Activated CD4-positive, CD25-positive, alpha-beta regulatory T cell treated with anti-CD3 and anti-CD28 coated beads, Interleukin-2, amount 50 U/mL, for 16 hours (primary cell): ENCODE measurements around the gene LUC7L.
A peak's percentile ranks its signal among the peaks of the same experiment; 100 is the strongest.
"Not testable (repeated sequence)": the region's sequence is repeated elsewhere in the genome, so short reads cannot be mapped to it uniquely, and the experiment has no call there.

Experiments used
- DNase-seq: peaks from one replicate; pipeline ENCODE4 v3.0.0-alpha.2; 2020; ENCODE audit warnings: low read depth, low spot score

The LUC7L gene

DNA sequence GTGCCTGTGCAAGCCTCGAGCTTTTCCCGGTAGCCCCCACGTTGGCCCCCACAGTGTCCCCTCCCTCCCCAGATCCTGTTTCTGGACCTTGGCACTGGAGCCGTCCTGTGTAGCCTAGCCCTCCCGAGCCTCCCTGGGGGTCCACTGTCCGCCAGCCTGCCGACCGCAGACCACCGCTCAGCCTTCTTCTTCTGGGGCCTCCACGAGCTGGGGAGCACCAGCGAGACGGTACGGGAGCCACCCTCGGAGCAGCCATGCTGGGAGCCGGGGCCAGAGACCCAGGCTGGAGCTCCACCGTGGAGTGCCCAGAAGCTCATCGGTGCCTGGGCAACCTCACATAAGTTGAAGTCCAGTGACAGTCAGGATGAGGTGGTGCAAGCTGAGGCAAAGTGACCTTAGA is 34.7 kb upstream of the LUC7L start:
- DNase-seq = no peak

DNA sequence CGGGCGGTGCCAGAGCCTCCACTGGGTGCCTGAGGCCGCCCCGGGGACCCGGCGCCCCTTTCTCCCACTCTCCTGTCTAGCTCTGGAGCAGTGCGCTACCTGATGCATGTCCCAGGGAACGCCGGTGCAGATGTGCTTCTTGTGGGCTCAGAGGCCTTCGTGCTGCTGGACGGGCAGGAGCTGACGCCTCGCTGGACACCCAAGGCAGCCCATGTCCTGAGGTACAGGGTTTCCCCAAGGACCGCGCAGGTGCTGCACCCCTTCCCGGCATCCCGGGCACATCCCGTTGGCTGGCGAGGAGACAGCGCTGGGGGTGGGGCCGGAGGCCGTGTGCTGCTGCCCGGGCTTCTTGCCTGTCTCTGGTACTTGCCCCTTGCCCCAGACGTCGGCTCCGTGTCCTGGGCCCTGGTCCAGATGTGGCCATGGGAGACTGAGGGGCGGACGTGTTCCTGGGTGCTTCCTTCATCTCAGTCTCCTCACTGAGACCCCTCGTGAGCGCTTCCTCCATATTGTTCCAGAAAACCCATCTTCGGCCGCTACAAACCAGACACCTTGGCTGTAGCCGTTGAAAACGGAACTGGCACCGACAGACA is 34.0 kb upstream of the LUC7L start:
- DNase-seq = no peak

DNA sequence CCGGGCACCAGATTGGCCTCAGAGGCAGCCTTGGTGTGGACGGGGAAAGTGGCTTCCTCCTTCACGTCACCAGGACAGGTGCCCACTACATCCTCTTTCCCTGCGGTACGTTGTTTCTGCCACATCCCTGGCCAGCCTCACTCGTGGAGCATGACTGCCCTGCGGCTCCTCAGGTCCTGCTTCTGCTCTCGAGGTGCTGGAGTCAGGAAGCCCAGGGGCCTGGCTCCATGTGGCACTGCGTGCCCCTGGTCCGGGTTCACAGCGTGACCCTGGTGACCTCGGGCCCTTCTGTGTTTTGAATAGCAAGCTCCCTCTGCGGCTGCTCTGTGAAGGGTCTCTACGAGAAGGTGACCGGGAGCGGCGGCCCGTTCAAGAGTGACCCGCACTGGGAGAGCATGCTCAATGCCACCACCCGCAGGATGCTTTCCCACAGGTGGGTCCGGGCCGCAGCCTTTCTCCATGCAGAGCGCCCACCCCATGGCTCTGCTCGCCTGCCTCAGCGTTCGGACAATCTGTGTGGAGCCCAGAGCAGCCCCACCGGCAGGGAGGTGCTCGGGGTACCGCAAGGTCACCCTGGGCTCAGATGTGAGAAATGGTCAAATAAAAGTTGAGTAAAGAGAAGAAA is 33.0 kb upstream of the LUC7L start:
- no peak for DNase-seq

DNA sequence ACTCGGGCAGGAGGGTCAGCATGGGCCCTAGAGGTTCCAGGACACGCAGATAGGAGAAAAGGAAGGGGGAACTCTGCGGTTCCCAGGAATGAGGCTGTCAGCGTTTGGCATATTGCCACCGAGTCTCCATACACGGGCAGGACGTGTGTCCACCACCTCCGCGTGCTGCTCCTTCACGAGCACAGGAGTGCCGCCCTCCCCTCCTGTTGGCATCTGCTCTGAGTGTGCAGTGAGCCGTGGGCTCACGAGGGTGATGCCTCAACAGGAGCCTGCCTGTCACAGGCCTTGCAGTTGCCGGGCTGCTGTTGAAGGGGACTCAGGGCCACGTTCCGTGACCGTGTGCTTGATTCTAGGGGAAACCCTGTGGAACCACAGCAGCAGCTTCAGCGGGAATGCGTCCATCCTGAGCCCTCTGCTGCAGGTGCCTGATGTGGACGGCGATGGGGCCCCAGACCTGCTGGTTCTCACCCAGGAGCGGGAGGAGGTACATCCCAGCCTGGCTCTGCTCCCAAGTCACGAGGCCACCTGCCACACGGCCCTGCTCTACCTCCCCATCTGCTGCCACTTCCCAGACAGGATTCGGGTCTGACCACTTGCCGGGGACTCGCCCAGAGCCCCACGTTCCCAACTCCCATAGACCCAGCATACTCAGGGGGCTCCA is 31.9 kb upstream of the LUC7L start:
- no peak for DNase-seq

DNA sequence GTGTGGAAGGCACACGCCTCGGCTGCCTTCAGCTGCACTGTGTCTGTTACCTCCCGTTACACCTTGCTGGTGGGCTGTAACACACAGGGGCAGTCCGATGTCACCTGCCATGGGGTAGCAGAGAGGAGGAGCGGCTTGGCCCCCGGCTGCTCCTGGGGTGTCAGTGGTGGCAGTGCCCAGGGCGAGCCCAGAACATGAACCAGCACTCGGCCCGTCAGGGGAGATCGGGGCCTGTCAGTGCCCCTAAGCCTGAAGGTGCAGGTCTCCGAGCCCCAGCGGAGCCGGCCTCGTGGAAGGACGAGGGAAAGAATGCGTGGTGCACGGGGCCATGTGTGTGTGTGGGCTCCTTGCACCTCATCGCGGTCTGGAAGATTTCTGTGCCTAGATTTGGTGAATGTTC is 31.1 kb upstream of the LUC7L start:
- no peak for DNase-seq

DNA sequence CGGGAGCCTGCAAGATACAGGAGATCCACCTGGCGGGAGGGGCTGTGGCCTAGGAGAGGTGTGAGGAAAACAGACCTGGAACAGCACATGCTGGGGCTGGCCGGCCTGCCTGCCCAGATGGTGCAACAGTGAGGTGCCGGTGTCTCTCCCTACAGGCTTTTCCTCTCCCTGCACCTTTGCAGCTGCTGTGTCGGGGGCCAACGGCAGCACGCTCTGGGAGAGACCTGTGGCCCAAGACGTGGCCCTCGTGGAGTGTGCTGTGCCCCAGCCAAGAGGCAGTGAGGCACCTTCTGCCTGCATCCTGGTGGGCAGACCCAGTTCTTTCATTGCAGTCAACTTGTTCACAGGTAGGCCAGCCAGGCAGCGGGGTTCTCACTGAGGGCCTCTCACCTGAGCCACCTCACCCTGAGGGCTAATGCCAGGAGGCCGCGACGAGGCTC is 30.6 kb upstream of the LUC7L start:
- DNase-seq = no peak

DNA sequence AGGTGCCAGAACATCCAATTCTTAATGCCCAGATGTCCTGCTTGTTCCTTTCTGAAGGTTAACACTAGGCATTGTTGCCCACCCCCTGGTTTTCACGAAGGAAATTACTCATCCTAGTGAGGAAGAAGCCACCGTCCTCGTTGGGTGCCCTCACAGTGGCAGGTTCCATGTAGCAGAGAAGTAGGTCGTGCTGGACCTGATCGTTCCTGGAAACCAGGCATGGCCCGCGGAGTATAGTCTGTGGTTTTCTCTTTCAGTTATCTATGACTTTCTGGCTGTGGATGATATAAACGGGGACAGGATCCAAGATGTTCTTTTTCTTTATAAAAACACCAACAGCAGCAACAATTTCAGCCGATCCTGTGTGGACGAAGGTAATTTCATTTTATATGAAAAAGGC is 30.0 kb upstream of the LUC7L start:
- DNase-seq = no peak

DNA sequence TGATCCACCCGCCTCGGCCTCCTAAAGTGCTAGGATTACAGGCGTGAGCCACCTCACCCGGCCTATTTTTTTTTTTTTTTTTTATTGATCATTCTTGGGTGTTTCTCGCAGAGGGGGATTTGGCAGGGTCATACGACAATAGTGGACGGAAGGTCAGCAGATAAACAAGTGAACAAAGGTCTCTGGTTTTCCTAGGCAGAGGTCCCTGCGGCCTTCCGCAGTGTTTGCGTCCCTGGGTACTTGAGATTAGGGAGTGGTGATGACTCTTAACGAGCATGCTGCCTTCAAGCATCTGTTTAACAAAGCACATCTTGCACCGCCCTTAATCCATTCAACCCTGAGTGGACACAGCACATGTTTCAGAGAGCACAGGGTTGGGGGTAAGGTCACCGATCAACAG is 28.8 kb upstream of the LUC7L start:
- DNase-seq = not testable (repeated sequence)

DNA sequence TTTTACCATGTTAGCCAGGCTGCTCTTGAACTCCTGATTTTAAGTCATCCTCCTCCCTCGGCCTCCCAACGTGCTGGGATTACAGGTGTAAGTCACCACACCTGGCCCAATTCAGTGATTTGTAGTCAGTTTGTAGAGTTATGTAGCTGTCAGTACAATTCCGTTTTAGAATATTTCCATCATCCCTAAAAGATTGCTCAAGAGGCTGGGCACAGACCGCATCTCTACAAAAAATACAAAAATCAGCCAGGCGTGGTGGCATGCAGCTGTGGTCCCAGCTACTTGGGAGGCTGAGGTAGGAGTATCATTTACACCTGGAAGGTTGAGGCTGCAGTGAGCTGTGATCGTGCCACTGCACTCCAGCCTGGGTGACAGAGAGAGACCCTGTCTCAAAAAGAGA is 25.9 kb upstream of the LUC7L start:
- DNase-seq = no peak

DNA sequence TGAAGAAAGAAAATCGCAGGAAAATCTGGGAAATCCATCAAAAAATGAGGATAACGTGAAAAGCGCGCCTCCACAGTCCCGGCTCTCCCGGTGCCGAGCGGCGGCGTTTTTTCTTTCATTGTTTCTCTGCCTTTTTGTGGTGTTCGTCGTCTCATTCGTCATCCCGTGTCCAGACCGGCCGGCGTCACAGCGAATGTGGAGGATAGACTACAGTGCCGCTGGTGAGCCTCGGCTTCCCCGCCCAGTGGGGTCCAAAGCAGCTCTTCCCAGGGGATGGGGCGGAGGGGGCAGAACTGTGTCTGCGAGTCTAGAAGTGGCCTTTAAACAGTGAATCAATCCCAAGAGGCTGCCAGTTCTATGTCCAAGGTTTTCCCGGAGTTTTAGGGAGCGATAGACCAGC is 25.2 kb upstream of the LUC7L start:
- no peak for DNase-seq

DNA sequence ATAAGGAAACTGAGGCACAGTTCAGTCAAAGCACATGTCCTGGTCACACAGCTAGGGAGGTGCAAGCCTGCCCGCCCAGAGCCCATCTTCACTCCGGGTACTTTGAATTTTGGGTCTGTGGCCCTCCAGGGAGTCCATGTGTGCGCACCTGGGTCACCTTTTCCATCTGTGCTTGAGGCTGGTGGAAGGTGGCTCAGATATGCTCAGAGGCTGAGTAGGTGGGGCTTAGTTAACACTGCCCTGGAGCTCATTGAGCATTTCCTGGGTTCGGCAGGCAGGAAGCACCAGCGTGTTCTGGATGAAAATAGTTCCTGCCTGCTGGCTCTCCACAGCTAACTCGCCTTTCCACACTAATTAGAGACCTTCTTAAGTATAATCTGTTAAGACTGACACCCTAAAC is 24.6 kb upstream of the LUC7L start:
- no peak for DNase-seq

DNA sequence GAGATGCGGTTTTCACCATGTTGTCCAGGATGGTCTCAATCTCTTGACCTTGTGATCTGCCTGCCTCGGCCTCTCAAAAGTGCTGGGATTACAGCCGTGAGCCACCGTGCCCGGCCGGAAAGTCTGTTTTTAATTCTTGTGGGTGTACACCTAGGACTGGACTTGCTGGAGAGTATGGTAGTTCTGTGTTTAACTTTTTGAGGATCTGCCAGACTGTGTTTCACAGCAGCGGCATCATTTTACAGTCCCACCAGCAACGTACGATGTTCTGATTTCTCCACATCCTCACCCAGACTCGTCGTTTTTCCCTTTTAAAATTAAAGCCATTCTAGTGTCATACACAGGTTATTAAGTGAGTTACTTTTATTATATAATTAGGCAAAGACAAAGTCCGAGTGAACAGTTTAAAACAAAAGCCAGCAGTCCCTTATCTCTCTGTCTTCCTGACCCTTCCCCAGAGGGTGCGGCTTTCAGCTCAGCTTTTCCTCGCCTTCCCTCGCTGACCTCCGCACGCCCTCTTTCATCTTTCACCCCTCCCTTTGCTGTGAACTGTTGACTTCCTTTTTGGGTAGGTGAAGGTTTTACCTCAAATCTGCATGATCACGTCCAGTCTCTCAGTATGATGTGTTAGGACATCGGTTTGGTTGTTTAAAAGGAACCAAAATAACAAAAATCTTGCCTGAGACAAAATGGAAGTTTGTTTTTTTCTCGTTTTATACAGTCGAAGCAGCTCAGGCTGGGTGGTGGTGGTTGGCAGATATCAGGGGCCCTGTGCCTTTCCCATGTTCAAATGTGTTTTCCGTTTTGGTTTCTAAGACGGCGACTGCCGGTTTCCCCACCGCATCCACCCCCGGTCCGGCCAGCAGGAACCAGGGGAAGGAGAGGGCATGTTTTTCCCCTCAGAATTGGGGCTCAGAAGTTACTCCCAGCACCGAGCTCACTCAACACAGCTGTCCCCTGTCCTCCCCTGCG is 23.4 kb upstream of the LUC7L start:
- DNase-seq = no peak

DNA sequence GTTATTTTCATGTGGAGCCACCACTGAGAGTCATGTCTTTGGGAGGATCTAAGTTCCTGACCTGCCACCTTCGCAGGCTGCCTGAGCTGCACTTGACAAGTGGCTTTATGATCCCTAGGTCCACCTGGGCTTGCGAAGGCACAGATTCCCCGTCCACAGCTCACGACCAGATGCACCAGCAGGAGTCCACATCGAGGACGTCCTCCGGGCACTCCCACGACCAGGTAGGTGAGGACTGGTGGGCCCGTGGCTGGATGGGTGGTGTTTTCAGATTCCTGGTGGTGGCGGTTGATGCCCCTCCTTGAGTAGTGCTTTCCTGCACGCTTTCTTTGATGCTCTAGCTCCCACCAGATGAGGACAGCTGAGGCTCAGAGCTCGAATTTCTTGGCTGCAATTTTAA is 20.2 kb upstream of the LUC7L start:
- DNase-seq = no peak

DNA sequence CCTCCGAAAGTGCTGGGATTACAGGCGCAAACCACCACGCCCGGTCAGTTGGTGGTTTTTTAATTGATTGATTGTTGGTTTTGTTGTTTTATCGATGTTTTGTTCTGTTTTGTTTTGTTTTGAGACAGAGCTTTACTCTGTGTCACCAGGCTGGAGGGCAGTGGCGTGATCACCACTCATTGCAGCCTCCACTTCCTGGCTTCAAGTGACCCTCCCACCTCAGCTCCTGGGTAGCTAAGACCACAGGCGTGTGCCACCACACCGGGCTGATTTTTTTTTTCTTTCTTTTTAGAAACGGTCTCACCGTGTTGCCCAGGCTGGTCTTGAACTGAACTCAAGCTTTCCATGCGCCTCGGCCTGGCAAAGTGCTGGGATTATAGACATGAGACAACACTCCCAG is 17.8 kb upstream of the LUC7L start:
- DNase-seq = no peak

DNA sequence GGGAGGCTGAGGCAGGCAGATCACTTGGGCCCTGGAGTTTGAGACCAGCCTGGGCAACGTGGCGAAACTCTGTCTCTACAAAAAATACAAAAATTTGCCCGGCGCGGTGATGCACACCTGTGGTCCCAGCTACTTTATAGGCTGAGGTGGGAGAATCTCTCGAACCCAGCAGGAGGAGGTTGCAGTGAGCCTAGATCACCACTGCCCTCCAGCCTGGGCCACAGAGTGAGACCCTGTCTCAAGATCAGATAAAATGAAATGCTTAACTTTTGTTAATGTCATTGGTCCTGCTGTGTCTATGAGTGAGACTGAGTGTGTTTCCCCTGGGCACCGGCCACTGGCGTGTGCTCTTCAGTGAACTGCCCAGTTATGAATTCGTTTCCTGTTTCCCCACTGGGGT is 15.9 kb upstream of the LUC7L start:
- no peak for DNase-seq

DNA sequence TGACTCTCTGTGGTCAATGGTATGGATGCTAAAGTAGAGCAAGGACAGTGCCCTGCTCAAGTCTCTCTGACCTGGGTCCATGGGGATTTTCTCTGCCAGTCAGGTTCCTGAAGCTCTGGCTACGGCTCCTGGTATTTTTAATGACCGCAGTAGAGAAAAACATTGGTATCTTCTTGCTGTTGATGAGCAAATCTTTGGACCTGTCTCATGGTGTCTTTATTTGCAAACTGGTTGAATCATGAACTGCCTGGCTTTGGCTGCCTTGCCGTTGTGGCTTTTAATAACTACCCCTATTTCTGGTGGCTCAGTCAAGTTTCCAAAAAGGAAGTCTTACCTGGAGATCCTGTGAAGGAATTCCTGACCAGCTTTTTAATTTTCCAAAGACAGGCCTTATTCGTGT is 14.1 kb upstream of the LUC7L start:
- DNase-seq = no peak

DNA sequence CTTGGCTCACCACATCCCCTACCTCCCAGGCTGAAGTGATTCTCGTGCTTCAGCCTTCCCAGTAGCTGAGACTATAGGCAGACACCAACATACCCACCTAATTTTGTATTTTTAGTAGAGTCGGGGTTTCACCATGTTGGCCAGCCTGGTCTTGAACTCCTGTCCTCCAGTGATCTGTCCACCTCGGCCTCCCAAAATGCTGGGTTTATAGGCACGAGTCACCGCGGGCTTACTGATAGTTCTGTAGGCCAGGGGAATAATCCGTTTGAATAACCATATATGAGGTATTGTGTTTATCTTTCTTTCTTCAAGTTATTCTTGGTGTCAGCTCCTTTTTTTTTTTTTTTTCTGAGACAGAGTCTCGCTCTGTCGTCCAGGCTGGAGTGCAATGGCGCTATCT is 13.0 kb upstream of the LUC7L start:
- DNase-seq = no peak

DNA sequence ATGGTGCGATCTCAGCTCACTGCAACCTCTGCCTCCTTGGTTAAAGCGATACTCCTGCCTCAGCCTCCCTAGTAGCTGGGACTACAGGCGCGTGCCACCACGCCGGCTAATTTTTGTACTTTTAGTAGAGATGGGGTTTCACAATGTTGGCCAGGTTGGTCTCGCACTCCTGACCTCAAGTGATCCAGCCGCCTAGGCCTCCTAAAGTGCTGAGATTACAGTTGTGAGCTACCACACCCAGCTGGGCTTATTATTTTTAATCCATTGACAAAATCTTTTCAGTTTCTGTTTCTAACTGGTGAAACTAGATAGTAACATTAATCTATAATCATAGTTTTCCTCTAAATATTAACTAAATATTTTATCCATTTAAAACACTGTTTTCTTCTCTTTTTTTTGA is 11.3 kb upstream of the LUC7L start:
- no peak for DNase-seq

DNA sequence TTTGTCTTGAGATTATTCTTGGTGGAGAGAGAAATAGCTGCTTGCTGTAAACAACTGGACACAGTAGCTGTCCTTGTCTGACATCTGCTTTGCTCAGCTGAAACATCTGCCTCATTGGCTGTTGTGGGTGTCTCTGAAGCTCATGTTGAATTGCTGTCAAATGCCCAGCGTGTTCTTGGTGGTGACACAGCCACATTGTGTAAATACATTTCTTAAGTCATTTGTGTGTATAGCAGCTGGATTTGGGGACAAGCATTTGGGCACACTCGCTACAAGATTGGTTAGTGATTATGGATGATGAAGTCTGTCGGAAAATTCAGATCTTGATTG is 10.7 kb upstream of the LUC7L start:
- DNase-seq = no peak

DNA sequence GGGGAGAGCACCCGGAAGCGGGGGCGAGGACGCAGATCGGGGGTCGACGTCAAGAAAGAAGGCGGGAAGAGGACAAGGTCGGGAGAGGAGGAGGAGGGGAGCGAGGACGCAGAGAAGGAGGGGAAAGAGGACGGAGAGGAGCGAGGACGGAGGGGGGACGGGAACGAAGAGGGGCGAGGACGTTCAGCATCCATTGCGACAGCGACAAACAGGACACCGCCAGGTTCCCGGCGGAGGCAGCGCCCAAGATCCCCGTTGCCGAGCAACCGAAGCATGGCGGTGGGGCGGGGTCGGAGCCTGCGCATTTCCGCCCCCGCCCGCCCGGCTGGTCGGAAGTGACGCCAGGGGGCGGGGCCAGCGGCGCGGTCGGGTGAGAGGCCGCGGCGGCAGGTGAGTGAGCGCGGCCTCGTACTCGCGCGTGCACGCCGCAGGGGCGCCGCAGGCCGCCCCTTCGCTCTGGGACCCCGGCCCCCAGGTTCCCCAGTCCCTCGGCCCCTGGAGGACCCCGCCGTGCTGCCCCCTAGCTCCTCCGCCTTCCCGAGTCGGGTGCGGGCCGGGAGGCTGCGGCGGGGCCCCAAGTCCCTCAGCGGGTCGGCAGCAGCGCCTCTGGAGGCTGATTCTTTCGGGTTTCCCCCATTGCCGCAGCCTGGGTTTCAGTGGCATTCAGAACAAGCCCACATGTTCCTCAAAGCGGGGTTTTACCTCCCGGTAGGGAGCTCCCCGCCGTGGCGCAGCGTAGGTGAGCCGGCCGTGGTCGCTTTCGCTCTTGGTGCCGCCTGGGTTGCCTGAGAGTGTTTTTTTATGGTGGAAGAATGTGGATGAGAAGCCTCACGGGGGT is 5.4 kb upstream of the LUC7L start, which contains the start of gene FAM234A:
TSS of gene FAM234A (plus strand) at position 354 of the 838 bp plus-strand sequence. CDS start 19,593 bp downstream, outside the sequence.
- peak; percentile 89 for DNase-seq

DNA sequence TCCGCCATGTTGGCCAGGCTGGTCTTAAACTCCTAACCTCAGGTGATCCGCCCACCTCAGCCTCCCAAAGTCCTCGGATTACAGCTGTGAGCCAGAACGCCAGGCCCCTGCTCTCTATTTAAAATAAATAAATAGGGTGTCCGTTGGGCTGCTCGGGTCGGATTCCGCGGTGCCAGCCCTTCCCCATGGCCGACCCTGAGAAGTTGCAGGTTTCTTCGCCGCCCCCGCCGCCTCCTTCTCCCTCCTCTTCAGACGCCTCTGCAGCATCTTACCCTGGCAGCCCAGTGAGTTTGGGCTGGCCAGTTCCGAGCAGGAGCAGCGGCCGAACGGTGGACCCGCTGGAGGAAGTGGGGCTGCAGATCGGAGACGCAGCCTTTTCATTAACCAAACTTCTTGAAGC is 1.7 kb upstream of the LUC7L start:
- DNase-seq = no peak
